GM18517 (cell line): ENCODE results near the gene RETREG3.

Experiments
- ATAC-seq: cut with Tn5 transposase; IDR thresholded peaks from one replicate; pipeline ENCODE4 v1.9.1; 2021; ENCODE audit warnings: mild to moderate bottlenecking, moderate library complexity; ENCODE audit not compliant: unreplicated experiment

Gene RETREG3

GRCh38 chr17:42536372-42537155 is 72.6 kb downstream of the RETREG3 start:
- ATAC-seq, result peak; percentile 57

GRCh38 chr17:42536048-42536371 is 73.2 kb downstream of the RETREG3 start, which contains the start of gene NAGLU:
Gene NAGLU, plus strand, starts transcription at chr17:42536241. Its CDS starts 32 bp downstream, at chr17:42536273.
- ATAC-seq, result peak; percentile 68

- no peak for ATAC-seq
Measured at GRCh38 chr17:42535155-42536047, 73.8 kb downstream of the RETREG3 start.

GRCh38 chr17:42531455-42532354 is 77.5 kb downstream of the RETREG3 start:
- ATAC-seq, result no peak

- no peak for ATAC-seq
Measured at GRCh38 chr17:42530952-42531454, 78.2 kb downstream of the RETREG3 start.
